Embryonic facial prominence (tissue), 1 donor: ENCODE results near the gene FBXO10.
A peak's percentile ranks its signal among the peaks of the same experiment; 100 is the strongest.
"Not testable (repeated sequence)": the region's sequence is repeated elsewhere in the genome, so short reads cannot be mapped to it uniquely, and the experiment has no call there.

Experiments used
- DNase-seq: peaks from one replicate; pipeline ENCODE4 v3.0.0-alpha.2; 2016; ENCODE audit errors: extremely low spot score

The FBXO10 gene

GRCh38 chr9:37512437-37512836 lies 63.7 kb downstream of the FBXO10 start:
- no peak for DNase-seq

GRCh38 chr9:37511016-37512010 lies 64.9 kb downstream of the FBXO10 start:
- DNase-seq, result no peak

- DNase-seq, result not testable (repeated sequence)
Measured at GRCh38 chr9:37510053-37510452, 66.1 kb downstream of the FBXO10 start.

- DNase-seq, result no peak
Measured at GRCh38 chr9:37509536-37509935, 66.6 kb downstream of the FBXO10 start.

- DNase-seq, result no peak
Measured at GRCh38 chr9:37508834-37509206, 67.4 kb downstream of the FBXO10 start.

GRCh38 chr9:37508135-37508833 lies 67.9 kb downstream of the FBXO10 start:
- no peak for DNase-seq

- DNase-seq, result no peak
Measured at GRCh38 chr9:37507566-37508134, 68.5 kb downstream of the FBXO10 start.

- DNase-seq, result no peak
Measured at GRCh38 chr9:37504605-37505004, 71.6 kb downstream of the FBXO10 start.

- DNase-seq, result no peak
Measured at GRCh38 chr9:37503736-37504135, 72.4 kb downstream of the FBXO10 start.

GRCh38 chr9:37501957-37502596 lies 74.1 kb downstream of the FBXO10 start:
- DNase-seq, result no peak

GRCh38 chr9:37499297-37499696 lies 76.9 kb downstream of the FBXO10 start:
- DNase-seq, result no peak

- no peak for DNase-seq
Measured at GRCh38 chr9:37498457-37498856, 77.7 kb downstream of the FBXO10 start.

- DNase-seq, result no peak
Measured at GRCh38 chr9:37497320-37497719, 78.9 kb downstream of the FBXO10 start.

GRCh38 chr9:37496020-37496419 lies 80.2 kb downstream of the FBXO10 start:
- no peak for DNase-seq

GRCh38 chr9:37495571-37495970 lies 80.6 kb downstream of the FBXO10 start:
- no peak for DNase-seq

GRCh38 chr9:37491939-37492338 lies 84.2 kb downstream of the FBXO10 start:
- no peak for DNase-seq

- DNase-seq, result no peak
Measured at GRCh38 chr9:37486616-37487548, 89.3 kb downstream of the FBXO10 start.

- no peak for DNase-seq
Measured at GRCh38 chr9:37486256-37486615, 89.9 kb downstream of the FBXO10 start.

GRCh38 chr9:37485389-37486255 lies 90.6 kb downstream of the FBXO10 start, which contains the start of gene POLR1E:
Gene POLR1E, plus strand, starts transcription at chr9:37485948. Its CDS starts 100 bp downstream, at chr9:37486048.
- DNase-seq, result peak; percentile 62

GRCh38 chr9:37480759-37481158 lies 95.4 kb downstream of the FBXO10 start:
- DNase-seq, result no peak
